Renal pelvis (tissue), 4 donors: Measurements from ENCODE around the gene NAPB. TPM values are rescaled to one million over a fixed set of nuclear protein-coding genes. Genes with fewer than 3 reads are reported as not detected.

Source experiments
- DNase-seq: peaks from one replicate; pipeline ENCODE4 v3.0.0-alpha.2; 2013
- polyA plus RNA-seq, 3 donors: library from polyadenylated mRNA; unstranded; fragments of 120-200 nt; gene quantifications; one replicate each; pipeline ENCODE4 v1.2.1, GENCODE V29; 2013; ENCODE audit not compliant: insufficient read length in 3 of 3

Gene NAPB
- polyA plus RNA-seq, 3 donors = 14.3 to 23.5 (median 21.0) TPM

DNA sequence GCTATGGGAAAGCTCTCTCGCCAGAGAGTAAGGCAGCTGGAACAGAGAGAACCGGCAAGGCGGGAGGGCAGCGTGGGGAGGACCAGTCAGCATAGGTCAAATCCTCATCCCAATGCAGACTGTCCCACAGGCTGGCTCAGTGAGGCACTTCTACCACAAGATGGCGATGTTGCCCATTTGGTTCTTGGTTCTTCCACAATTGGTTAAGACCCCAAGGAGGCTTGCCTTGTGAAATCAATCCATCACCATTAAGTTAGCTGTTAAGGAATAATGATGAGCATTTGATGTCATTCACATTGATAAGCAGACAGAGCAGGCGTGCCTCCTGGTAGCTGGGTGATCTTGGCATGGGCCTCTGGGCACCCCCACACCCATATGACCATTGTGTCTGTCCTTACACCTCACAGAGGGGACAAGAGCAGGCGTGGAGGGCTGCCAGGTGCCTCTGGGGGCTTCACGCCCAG is 20.6 kb upstream of the NAPB start:
- DNase-seq = peak; percentile 73

DNA sequence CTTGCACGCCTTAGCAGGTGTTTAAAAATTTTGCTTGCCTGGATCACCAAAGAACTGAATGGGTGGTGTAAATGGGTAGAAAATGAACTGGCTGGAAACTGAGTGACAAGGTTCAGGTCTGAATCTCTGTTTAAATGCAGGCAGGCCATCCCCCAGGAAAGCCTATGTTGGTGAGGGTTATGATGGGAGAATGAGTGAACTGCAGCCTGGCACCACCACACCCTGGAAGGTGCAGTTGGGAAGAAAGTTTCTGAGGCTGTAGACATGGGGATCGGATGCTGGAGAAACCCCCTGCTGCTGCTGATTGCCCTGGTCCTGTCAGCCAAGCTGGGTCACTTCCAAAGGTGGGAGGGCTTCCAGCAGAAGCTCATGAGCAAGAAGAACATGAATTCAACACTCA is 18.7 kb upstream of the NAPB start:
- DNase-seq = no peak

DNA sequence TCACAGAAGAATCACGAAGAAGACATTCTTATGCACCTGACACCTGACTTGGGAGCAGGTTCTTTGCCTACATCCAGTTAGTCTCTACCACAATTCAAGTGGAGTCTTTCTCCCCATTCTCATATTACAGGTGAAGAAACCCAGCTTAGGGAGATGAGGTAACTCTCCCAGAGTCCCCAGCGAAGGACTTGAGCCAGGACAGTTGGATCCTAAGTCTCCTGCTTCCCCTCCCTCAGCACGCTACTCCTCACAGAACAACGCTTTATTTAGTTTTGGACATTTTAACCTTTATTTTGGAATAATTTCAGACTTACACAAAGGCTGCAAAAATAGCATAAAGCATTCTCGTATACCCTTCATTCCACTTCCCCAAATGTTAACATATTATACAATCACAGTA is 17.4 kb upstream of the NAPB start:
- no peak for DNase-seq

DNA sequence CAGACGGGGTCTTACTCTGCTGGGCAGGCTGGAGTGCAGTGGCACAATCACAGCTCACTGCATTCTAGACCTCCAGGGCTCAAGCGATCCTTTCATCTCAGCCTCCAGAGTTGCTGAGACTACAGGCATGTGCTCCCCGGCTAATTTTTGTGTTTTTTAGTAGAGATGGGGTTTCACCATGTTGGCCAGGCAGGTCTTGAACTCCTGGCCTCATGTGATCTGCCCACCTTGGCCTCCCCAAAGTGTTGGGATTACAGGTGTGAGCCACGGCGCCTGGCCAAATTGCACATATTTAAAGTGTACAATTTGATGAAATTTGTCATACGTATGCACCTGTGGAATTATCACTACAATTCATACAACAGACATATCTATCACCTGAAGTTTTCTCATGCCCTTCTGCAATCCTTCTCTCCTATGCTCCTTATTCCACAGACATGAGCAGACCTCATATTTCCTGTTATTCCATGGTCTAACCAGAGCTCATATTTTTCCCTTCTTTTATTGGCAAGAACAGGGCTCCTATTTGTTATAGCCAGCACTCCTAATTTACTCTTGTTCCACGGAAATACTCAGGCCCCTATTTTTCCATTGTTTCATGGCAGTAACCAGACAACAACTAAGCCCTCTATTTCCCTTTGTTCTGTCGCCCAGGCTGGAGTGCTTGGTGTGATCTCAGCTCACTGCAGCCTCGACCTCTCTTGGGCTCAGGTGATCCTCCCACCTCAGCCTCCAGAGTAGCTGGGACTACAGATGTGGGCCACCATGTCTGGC is 16.0 kb upstream of the NAPB start:
- DNase-seq = no peak

GRCh38 chr20:23436681-23437080 is 15.4 kb upstream of the NAPB start:
- DNase-seq = no peak

- no peak for DNase-seq
Measured at GRCh38 chr20:23435626-23436539, 14.6 kb upstream of the NAPB start.

DNA sequence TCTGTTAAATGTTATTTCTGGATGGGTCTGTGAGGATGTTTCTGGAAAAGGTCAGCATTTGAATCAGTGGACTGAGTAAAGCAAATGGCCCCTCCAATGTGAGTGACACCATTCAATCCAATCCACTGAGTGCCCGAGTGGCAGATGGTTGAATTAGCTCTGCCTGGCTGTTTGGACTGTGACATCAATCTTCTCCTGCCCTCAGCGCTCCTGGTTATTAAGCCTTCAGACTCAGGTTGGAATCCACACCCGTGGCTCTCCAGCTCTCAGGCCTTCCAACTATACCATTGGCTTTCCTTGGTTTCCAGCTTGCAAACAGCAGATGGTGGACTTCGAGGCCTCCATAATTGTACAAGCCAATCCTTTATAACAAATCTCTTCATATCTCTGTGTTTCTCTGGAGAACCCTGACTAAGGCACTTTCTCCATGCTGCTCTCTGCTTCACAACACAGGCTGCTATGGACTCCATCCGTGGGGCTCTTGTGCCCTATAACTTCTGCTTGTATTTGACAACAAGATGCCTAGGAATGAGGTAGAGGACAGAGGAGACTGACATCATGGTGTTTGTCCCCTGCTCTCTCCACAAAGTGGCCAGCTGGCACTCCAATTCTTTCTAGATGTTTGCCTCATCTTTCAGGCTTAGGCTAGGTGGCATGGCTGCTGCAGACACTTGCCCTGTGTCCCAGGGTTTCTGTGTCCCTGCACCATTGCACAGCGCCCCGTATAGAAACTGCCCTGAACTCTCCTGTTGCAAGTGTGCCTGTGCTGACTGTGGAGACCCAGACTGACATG is 13.4 kb upstream of the NAPB start:
- no peak for DNase-seq

DNA sequence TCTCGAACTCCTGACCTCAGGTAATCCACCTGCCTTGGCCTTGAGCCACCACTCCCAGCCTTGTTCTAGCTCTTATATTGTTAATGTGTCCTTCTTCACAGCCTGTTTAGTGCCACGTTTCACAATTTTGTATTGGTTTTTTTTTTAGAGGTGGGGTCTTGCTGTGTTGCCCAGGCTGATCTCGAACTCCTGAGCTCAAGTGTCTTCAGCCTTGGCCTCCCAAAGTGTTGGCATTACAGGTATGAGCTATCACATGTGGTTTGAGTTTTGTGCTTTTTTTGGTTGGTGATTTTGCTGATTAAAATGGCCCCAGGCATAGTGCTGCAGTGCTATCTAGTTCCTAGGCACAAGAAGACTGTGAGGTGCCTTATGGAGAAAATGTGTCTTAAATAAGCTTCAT is 12.3 kb upstream of the NAPB start:
- DNase-seq = no peak

DNA sequence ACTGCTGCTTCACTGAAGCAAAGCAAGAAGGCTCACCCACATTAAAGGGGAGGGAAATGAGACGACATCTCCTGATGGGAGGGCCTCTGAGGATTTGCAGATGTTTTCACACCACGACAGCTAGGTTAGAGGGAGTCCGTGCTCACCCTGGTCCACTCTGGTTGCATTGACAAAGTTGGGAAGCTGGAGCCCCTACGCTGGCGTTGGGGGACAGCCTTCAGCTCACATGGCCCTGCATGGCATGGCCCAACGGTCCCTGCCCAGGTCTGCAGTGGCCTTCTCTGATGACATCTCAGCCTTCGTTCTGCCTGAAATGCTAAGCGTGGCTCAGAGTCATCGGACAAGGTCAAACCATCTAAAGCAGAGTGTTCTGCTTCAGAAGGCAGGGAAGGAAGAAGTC is 3.8 kb upstream of the NAPB start:
- DNase-seq = no peak

DNA sequence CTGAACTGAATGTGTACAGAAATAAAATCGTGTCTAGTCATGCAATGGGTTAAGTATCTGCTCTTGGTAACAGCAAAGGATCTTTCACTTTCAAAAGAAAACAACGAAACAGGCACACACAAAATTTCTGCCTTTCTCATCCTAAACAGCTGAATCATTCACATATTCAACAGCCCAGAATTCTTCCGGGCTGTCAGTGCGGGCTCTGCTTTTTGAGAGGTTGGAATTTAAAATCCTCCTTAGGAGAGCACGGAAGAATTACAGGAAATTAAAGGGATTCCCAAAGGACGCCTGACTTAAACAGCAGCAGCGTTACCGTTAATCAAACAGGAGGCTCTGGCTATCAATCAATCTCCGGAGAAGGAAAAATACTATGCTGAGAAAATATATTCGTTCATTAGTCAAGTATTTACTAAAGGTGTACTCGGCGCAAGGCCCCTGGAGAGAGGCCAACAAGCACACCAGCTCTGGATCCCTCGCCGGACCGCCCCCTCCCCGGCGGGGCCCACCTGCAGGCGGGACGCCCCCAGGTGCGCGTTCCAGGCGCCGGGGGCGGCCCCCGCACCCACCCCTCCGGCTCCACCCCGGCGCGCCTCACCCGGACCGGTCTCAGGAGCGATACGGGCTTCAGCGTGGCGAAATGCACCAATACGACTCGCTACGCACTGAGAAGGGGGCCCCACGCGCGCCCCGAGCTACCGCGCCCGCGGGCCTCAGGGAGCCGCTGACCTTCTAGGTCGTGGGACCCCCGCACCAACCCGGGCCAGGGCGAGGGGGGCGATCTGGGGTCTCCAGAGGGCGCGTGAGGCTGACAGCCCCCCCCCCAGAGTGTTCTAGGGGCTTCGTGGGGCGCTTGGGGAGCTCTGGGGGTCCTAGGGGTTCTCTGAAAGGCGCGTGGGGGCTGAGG is 1.0 kb downstream of the NAPB start:
- DNase-seq = peak; percentile 21

DNA sequence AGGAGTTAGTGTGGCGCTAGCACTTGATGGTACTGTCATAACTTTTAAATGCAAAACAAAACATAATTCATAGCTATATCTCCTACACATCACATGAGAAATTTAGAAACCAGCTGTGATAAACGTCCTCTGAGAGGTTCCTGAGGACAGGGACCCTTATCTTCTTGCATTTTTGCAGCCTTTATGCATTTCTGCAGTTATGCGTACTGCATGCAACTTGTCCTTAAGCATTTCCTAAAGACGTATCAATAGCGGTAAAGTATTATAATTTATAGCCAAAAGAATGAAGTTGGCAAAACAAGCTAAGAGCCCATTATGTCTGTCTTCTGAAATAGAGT is 1.7 kb downstream of the NAPB start:
- DNase-seq = no peak

DNA sequence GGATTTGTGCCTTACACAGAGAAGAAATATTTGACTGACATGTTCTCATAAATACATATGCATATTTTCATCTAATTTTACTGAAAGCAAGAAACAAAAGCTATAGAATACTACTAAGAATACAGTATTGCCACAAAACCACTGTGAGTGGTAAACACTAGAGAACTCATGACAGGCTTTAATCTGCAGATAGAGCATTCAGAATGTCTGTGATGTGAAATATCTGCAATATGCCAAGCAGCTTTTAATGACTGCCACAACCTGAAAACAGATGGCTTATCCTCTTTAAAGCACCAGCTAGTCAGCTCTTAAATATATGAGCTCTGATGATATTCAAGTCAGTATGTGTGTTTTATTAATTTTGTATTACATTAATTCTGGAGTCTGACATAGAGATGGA is 3.4 kb downstream of the NAPB start:
- DNase-seq = no peak

- no peak for DNase-seq
Measured at GRCh38 chr20:23415959-23416583, 5.2 kb downstream of the NAPB start.

DNA sequence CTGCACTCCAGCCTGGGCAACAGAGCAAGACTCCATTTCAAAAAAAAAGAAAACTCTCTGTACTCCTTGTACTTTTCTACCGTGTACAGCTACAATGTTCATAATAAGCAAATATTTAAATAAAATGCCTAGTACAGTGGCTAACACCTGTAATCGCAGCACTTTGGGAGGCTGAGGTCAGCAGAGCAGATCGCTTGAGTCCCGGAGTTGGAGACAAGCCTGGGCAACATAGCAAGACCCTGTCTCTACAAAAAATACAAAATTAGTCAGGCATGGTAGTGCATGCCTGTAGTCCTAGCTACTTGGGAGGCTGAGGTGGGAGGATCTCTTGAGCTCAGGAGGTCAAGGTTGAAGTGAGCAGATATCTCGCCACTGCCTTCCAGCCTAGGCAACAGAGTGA is 5.7 kb downstream of the NAPB start:
- no peak for DNase-seq

DNA sequence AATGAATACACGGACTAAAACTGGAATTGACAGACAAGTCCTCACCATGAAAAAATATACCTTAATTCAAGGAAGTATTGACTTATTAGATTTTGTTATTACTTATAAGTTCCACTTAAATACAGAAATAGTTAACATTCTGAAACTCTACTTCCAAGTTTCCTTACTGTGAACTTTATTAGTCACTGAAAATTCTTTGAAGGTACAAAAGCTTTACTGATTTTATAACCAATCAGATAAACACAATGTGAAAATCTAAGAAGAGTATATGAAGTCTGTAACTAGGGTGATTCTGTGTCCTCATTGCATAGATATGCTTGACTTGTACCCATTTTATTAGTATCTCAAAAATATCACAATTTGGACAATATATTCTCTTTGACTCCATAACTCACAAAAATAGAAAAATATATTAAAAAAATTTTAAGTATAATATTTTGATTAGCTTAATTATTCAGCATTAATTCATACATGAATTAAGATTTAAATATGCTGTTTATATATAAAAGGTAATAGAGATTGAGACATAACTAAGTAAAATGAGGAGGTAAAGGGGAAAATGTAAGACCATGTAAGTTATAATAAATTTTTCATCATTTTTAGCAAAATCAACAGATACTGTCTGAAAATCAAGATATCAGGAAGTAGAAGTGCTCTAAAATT is 6.6 kb downstream of the NAPB start:
- DNase-seq = no peak

- DNase-seq = no peak
Measured at GRCh38 chr20:23413862-23414422, 7.3 kb downstream of the NAPB start.

- DNase-seq = no peak
Measured at GRCh38 chr20:23412026-23412425, 9.3 kb downstream of the NAPB start.

- DNase-seq = no peak
Measured at GRCh38 chr20:23410916-23411695, 10.2 kb downstream of the NAPB start.

GRCh38 chr20:23409800-23410199 is 11.5 kb downstream of the NAPB start:
- DNase-seq = no peak
